WTC11 (cell line): ENCODE data around the gene TMEM86A. TPM values are rescaled to one million over a fixed set of nuclear protein-coding genes. Genes with fewer than 3 reads are reported as not detected.

ENCODE experiments used
- ATAC-seq: fragments of 200-7000 bp; cut with Tn5 transposase; 2 replicates; pipeline ENCODE4 v1.10.0; 2021; ENCODE audit warnings: mild to moderate bottlenecking, moderate library complexity
- CTCF ChIA-PET: fragments of 300-600 bp; sonication (Branson Sonifier 250); formaldehyde crosslinking; loops from one replicate; lab custom pipeline; 2021; ENCODE audit warnings: antibody characterized with exemption; lab: Charles Lee
- POLR2A ChIA-PET: fragments of 350-600 bp; sonication (Branson Sonifier 250); formaldehyde crosslinking; loops from one replicate; lab custom pipeline; 2021; ENCODE audit warnings: antibody characterized with exemption; lab: Charles Lee
- DNase-seq: peaks from one replicate; pipeline ENCODE4 v3.0.0; 2021; ENCODE audit warnings: low spot score
- H3K27ac Mint-ChIP-seq: 2 replicates; pipeline ENCODE4 v1.8.0; 2021; ENCODE audit warnings: mixed read lengths
- H3K27me3 Mint-ChIP-seq: 2 replicates; pipeline ENCODE4 v1.8.0; 2021; ENCODE audit warnings: low read depth, mild to moderate bottlenecking, moderate library complexity, mixed read lengths
- H3K36me3 Mint-ChIP-seq: 2 replicates; pipeline ENCODE4 v1.8.0; 2021; ENCODE audit warnings: mixed read lengths
- H3K4me1 Mint-ChIP-seq: 2 replicates; pipeline ENCODE4 v1.8.0; 2022; ENCODE audit warnings: mixed read lengths
- H3K4me3 Mint-ChIP-seq: 2 replicates; pipeline ENCODE4 v1.8.0; 2021; ENCODE audit warnings: mild to moderate bottlenecking, moderate library complexity, mixed read lengths
- H3K9me3 Mint-ChIP-seq: 2 replicates; pipeline ENCODE4 v1.8.0; 2021; ENCODE audit warnings: mixed read lengths
- ATF1 ChIP-seq: sonication (generic); formaldehyde crosslinking; IDR thresholded peaks from 2 replicates; pipeline ENCODE4 v1.8.1; 2023; ENCODE audit warnings: mild to moderate bottlenecking, moderate library complexity, missing genetic modification reagents
- CBFB ChIP-seq: sonication (generic); formaldehyde crosslinking; IDR thresholded peaks from 2 replicates; pipeline ENCODE4 v1.8.1; 2022; ENCODE audit warnings: mild to moderate bottlenecking, low read depth, missing genetic modification reagents
- ESRRA ChIP-seq: sonication (generic); formaldehyde crosslinking; IDR thresholded peaks from 2 replicates; pipeline ENCODE4 v1.8.1; 2022; ENCODE audit warnings: mild to moderate bottlenecking, missing genetic modification reagents, borderline replicate concordance
- IRF2 ChIP-seq: sonication (generic); formaldehyde crosslinking; IDR thresholded peaks from 2 replicates; pipeline ENCODE4 v1.8.0; 2022; ENCODE audit warnings: low read depth, missing genetic modification reagents, borderline replicate concordance
- NFYB ChIP-seq: sonication (generic); formaldehyde crosslinking; conservative IDR thresholded peaks from 2 replicates; pipeline ENCODE4 v1.8.0; 2022; ENCODE audit warnings: low read depth, missing genetic modification reagents
- NR1H2 ChIP-seq: sonication (generic); formaldehyde crosslinking; IDR thresholded peaks from 2 replicates; pipeline ENCODE4 v1.9.0; 2021; ENCODE audit warnings: mild to moderate bottlenecking, moderate library complexity, missing genetic modification reagents
- RORB ChIP-seq: fragments of 250-450 bp; sonication (Bioruptor Pico); IDR thresholded peaks from 2 replicates; pipeline ENCODE4 v1.9.0; 2021; ENCODE audit warnings: mild to moderate bottlenecking
- SMAD4 ChIP-seq: sonication (generic); formaldehyde crosslinking; IDR thresholded peaks from 2 replicates; pipeline ENCODE4 v1.8.0; 2022; ENCODE audit warnings: mild to moderate bottlenecking, missing genetic modification reagents
- SP1 ChIP-seq: sonication (generic); formaldehyde crosslinking; conservative IDR thresholded peaks from 2 replicates; pipeline ENCODE4 v1.8.1; 2022; ENCODE audit warnings: missing genetic modification reagents
- TP53 ChIP-seq: sonication (generic); formaldehyde crosslinking; IDR thresholded peaks from 2 replicates; pipeline ENCODE4 v1.8.1; 2023; ENCODE audit warnings: mild to moderate bottlenecking, missing genetic modification reagents
- ZNF232 ChIP-seq: sonication (generic); formaldehyde crosslinking; IDR thresholded peaks from 2 replicates; pipeline ENCODE4 v1.8.0; 2022; ENCODE audit warnings: mild to moderate bottlenecking, missing genetic modification reagents
- ZNF416 ChIP-seq: fragments of 250-450 bp; sonication (Bioruptor Pico); IDR thresholded peaks from 2 replicates; pipeline ENCODE4 v1.9.0; 2021; ENCODE audit warnings: mild to moderate bottlenecking, inconsistent platforms
- total RNA-seq: library from RNA; stranded (reverse); gene quantifications from 3 replicates; pipeline ENCODE4 v1.2.3, GENCODE V29; 2021
- TF ChIP-seq, protein P1 (sequence below): fragments of 200-600 bp; IDR thresholded peaks from 2 replicates; pipeline ENCODE4 v1.8.0; 2022; ENCODE audit warnings: antibody characterized with exemption
- TF ChIP-seq, protein P2 (sequence below): fragments of 250-450 bp; sonication (Bioruptor Pico); IDR thresholded peaks from 2 replicates; pipeline ENCODE4 v1.9.0; 2021; ENCODE audit warnings: moderate library complexity, mild to moderate bottlenecking, inconsistent platforms, borderline replicate concordance
- TF ChIP-seq, protein P3 (sequence below): sonication (generic); formaldehyde crosslinking; IDR thresholded peaks from 2 replicates; pipeline ENCODE4 v1.8.1; 2022; ENCODE audit warnings: mild to moderate bottlenecking, missing genetic modification reagents, moderate library complexity, borderline replicate concordance
- TF ChIP-seq, protein P4 (sequence below): fragments of 250-450 bp; sonication (Bioruptor Pico); IDR thresholded peaks from 2 replicates; pipeline ENCODE4 v1.9.0; 2021; ENCODE audit warnings: mild to moderate bottlenecking, borderline replicate concordance
- TF ChIP-seq, protein P5 (sequence below): fragments of 250-450 bp; sonication (Bioruptor Pico); conservative IDR thresholded peaks from 2 replicates; pipeline ENCODE4 v1.9.0; 2021; ENCODE audit warnings: mild to moderate bottlenecking
- TF ChIP-seq, protein P6 (sequence below): sonication (generic); formaldehyde crosslinking; IDR thresholded peaks from 2 replicates; pipeline ENCODE4 v1.8.0; 2022; ENCODE audit warnings: mild to moderate bottlenecking, missing genetic modification reagents
- TF ChIP-seq, protein P7 (sequence below): sonication (generic); formaldehyde crosslinking; IDR thresholded peaks from 2 replicates; pipeline ENCODE4 v1.8.1; 2023; ENCODE audit warnings: mild to moderate bottlenecking, missing genetic modification reagents, moderate library complexity
- TF ChIP-seq, protein P8 (sequence below): sonication (generic); formaldehyde crosslinking; IDR thresholded peaks from 2 replicates; pipeline ENCODE4 v1.8.1; 2022; ENCODE audit warnings: low read depth, mild to moderate bottlenecking, moderate library complexity, missing genetic modification reagents, borderline replicate concordance

TMEM86A gene
- total RNA-seq, 1 experiment from 2014 or later = 1.7 TPM

DNA sequence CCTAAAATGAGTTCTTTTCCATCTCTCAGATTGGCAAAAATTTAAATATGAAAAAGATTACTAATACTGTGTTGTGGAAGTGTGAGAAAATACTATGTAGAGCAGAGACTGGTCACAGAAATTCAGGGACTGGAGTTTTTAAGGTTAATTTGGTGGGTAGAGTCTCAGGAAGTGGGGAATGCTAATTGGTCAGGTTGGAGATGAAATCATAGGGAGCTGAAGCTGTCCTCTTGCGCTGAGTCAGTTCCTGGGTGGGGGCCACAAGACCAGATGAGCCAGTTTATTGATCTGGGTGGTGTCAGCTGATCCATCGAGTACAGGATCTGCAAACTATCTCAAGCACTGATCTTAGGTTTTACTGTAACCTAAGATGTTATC, 29.4 kb upstream of the TMEM86A start:
- Mint-ChIP-seq H3K4me1 (peaks cover 17% of the 10 kb centered on the region), H3K27ac (no peak overlapping the region), H3K4me3 (no peak overlapping the region), H3K36me3 (no peaks in the 10 kb centered on the region), H3K9me3 (no peaks in the 10 kb centered on the region), H3K27me3 (peaks cover 4% of the 10 kb centered on the region; the same call in 1 of the 2 replicates)
- ChIA-PET POLR2A (no interaction called here), CTCF (interaction anchor here (1.5 to 3.4 kb wide), 3 partner anchors 17 to 53 kb away, joined by 4 to 9 read pairs (median 7); no protein-coding TSS in a partner anchor)
- ATAC-seq = no peak
- DNase-seq = no peak
- TF ChIP-seq ATF1 (CRISPR knock-in tag) (no peak), ZNF416 (CRISPR knock-in tag) (no peak), NR1H2 (CRISPR knock-in tag) (no peak), TP53 (no peak), IRF2 (CRISPR knock-in tag) (no peak)
- TF ChIP-seq, protein P1, sequence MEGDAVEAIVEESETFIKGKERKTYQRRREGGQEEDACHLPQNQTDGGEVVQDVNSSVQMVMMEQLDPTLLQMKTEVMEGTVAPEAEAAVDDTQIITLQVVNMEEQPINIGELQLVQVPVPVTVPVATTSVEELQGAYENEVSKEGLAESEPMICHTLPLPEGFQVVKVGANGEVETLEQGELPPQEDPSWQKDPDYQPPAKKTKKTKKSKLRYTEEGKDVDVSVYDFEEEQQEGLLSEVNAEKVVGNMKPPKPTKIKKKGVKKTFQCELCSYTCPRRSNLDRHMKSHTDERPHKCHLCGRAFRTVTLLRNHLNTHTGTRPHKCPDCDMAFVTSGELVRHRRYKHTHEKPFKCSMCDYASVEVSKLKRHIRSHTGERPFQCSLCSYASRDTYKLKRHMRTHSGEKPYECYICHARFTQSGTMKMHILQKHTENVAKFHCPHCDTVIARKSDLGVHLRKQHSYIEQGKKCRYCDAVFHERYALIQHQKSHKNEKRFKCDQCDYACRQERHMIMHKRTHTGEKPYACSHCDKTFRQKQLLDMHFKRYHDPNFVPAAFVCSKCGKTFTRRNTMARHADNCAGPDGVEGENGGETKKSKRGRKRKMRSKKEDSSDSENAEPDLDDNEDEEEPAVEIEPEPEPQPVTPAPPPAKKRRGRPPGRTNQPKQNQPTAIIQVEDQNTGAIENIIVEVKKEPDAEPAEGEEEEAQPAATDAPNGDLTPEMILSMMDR = no peak
- TF ChIP-seq, protein P2, sequence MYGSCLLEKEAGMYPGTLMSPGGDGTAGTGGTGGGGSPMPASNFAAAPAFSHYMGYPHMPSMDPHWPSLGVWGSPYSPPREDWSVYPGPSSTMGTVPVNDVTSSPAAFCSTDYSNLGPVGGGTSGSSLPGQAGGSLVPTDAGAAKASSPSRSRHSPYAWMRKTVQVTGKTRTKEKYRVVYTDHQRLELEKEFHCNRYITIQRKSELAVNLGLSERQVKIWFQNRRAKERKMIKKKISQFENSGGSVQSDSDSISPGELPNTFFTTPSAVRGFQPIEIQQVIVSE (CRISPR knock-in tag) = no peak
- TF ChIP-seq, protein P3, sequence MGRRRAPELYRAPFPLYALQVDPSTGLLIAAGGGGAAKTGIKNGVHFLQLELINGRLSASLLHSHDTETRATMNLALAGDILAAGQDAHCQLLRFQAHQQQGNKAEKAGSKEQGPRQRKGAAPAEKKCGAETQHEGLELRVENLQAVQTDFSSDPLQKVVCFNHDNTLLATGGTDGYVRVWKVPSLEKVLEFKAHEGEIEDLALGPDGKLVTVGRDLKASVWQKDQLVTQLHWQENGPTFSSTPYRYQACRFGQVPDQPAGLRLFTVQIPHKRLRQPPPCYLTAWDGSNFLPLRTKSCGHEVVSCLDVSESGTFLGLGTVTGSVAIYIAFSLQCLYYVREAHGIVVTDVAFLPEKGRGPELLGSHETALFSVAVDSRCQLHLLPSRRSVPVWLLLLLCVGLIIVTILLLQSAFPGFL (CRISPR knock-in tag) = no peak

DNA sequence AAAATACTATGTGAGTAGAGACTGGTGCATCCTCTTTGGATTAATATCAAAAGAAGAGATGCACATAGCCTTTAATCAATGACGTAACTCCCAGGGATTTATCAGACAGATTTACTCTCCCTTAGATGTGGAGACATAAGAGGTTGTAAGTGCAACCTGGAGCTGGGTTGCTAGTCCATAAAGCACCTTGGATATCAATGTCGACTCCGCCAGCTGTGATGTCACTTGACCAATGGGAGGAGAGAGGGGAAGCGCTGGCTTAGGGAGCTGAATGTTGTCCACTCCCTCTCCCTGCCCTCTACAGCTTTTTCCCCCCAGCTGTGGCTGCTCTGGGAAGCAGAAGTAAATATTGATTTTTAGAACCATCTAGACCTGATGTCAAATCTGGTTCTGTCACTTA, 28.9 kb upstream of the TMEM86A start:
- ATAC-seq (peak; percentile 28; the same call in 1 of the 2 replicates), DNase-seq (no peak)
- Mint-ChIP-seq H3K27ac (no peak overlapping the region), H3K9me3 (no peaks in the 10 kb centered on the region), H3K4me3 (no peak overlapping the region), H3K27me3 (peaks cover 4% of the 10 kb centered on the region; the same call in 1 of the 2 replicates), H3K36me3 (no peaks in the 10 kb centered on the region), H3K4me1 (peaks cover 17% of the 10 kb centered on the region)
- ChIA-PET POLR2A (no interaction called here), CTCF (interaction anchor here (0.7 to 3.4 kb wide), 3 partner anchors 18 to 58 kb away, joined by 3 to 9 read pairs (median 7); no protein-coding TSS in a partner anchor)
- TF ChIP-seq SMAD4 (CRISPR knock-in tag) (no peak), RORB (CRISPR knock-in tag) (no peak), CBFB (CRISPR knock-in tag) (no peak), ESRRA (CRISPR knock-in tag) (no peak), NFYB (CRISPR knock-in tag) (no peak), ZNF416 (CRISPR knock-in tag) (no peak), SP1 (CRISPR knock-in tag) (no peak), ZNF232 (CRISPR knock-in tag) (no peak)
- TF ChIP-seq, protein P4, sequence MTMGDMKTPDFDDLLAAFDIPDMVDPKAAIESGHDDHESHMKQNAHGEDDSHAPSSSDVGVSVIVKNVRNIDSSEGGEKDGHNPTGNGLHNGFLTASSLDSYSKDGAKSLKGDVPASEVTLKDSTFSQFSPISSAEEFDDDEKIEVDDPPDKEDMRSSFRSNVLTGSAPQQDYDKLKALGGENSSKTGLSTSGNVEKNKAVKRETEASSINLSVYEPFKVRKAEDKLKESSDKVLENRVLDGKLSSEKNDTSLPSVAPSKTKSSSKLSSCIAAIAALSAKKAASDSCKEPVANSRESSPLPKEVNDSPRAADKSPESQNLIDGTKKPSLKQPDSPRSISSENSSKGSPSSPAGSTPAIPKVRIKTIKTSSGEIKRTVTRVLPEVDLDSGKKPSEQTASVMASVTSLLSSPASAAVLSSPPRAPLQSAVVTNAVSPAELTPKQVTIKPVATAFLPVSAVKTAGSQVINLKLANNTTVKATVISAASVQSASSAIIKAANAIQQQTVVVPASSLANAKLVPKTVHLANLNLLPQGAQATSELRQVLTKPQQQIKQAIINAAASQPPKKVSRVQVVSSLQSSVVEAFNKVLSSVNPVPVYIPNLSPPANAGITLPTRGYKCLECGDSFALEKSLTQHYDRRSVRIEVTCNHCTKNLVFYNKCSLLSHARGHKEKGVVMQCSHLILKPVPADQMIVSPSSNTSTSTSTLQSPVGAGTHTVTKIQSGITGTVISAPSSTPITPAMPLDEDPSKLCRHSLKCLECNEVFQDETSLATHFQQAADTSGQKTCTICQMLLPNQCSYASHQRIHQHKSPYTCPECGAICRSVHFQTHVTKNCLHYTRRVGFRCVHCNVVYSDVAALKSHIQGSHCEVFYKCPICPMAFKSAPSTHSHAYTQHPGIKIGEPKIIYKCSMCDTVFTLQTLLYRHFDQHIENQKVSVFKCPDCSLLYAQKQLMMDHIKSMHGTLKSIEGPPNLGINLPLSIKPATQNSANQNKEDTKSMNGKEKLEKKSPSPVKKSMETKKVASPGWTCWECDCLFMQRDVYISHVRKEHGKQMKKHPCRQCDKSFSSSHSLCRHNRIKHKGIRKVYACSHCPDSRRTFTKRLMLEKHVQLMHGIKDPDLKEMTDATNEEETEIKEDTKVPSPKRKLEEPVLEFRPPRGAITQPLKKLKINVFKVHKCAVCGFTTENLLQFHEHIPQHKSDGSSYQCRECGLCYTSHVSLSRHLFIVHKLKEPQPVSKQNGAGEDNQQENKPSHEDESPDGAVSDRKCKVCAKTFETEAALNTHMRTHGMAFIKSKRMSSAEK (CRISPR knock-in tag) = no peak
- TF ChIP-seq, protein P5, sequence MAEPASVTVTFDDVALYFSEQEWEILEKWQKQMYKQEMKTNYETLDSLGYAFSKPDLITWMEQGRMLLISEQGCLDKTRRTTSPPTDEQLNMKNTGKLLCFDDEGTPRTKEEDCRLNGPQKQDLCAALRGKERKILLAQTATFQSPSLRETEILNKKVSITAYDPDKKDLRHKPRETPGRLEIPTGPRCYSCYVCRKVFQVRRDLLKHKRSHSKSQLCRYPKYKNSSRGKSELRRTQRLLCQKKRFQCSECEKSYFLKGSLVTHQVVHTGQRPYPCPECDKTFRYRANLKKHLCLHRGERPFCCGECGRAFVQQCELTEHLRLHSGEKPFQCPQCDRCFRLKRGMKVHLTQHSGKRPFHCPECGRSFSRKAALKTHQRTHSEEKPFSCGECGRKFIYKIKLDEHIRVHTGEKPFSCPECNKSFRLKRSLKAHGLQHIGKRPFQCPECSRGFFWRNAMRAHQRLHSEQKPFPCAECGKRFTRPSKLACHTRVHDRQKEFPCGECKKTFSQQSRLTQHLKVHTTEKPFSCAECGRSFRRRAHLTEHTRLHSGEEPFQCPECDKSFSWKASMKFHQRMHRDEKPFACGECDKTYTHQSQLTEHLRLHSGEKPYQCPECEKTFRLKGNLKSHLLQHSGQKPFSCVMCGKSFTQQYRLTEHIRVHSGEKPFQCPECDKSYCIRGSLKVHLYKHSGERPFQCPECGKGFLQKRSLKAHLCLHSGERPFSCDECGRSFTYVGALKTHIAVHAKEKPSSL = no peak
- TF ChIP-seq, protein P6, sequence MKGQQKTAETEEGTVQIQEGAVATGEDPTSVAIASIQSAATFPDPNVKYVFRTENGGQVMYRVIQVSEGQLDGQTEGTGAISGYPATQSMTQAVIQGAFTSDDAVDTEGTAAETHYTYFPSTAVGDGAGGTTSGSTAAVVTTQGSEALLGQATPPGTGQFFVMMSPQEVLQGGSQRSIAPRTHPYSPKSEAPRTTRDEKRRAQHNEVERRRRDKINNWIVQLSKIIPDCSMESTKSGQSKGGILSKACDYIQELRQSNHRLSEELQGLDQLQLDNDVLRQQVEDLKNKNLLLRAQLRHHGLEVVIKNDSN = no peak
- TF ChIP-seq, protein P7, sequence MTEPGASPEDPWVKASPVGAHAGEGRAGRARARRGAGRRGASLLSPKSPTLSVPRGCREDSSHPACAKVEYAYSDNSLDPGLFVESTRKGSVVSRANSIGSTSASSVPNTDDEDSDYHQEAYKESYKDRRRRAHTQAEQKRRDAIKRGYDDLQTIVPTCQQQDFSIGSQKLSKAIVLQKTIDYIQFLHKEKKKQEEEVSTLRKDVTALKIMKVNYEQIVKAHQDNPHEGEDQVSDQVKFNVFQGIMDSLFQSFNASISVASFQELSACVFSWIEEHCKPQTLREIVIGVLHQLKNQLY (CRISPR knock-in tag) = no peak
- TF ChIP-seq, protein P8, sequence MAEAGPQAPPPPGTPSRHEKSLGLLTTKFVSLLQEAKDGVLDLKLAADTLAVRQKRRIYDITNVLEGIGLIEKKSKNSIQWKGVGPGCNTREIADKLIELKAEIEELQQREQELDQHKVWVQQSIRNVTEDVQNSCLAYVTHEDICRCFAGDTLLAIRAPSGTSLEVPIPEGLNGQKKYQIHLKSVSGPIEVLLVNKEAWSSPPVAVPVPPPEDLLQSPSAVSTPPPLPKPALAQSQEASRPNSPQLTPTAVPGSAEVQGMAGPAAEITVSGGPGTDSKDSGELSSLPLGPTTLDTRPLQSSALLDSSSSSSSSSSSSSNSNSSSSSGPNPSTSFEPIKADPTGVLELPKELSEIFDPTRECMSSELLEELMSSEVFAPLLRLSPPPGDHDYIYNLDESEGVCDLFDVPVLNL (CRISPR knock-in tag) = no peak
